ENCODE data around the gene FGD2.

- TF ChIP-seq CTCF (IDR thresholded peaks at IDR 0.05) (peak; percentile 86 to 92 (median 88)), POLR2A (IDR thresholded peaks at IDR 0.05) (no peak)
These were observed 45.9 kb downstream of the FGD2 start for GRCh38 chr6:37051138-37052026.

All from testis (tissue), 2 donors.